ENCODE measurements around the gene ZFP36L1. TPM values are rescaled to one million over a fixed set of nuclear protein-coding genes. Genes with fewer than 3 reads are reported as not detected.

Gene ZFP36L1
- total RNA-seq, 4 donors from 2014 or later = 170 to 564 (median 315) TPM

DNA sequence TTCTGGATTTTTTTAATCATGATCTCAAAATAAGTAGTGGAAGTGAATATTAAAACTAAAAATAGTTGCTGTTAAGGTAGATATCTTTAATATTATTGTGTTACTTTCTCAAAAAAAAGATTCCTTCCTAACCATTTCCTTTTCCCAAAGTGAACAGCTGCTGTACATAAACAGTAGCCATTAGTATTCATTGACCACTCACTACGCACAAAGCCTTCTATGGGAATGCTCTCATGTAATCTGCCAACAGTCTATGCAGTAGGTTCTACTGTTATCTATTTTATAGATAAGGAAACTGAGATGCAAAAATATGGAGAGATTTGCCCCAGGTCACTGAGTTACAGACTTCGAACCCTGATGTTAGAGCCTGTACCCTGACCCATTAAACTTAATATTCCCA lies 32.1 kb downstream of the ZFP36L1 start:
- peaks cover 21 to 22% of the 10 kb centered on the region in 2 donors for H3K4me1 ChIP-seq
- no peaks in the 10 kb centered on the region for H3K36me3 ChIP-seq
- DNase-seq = no peak
- no peaks in the 10 kb centered on the region for H3K9me3 ChIP-seq
- no peak overlapping the region for H3K4me3 ChIP-seq
- peak overlapping the region in 1 of 2 donors; percentile 87 for H3K27ac ChIP-seq
- no peaks in the 10 kb centered on the region for H3K27me3 ChIP-seq
- intact Hi-C loops (cut with DNase I; ENCODE audit: low total_unique reads) = no loop called here
- no peak for TF ChIP-seq POLR2A (IDR thresholded peaks at IDR 0.05)
- TF ChIP-seq CTCF (IDR thresholded peaks at IDR 0.05) = no peak

- Histone ChIP-seq H3K4me3 (no peak overlapping the region), H3K27me3 (no peaks in the 10 kb centered on the region), H3K36me3 (no peaks in the 10 kb centered on the region), H3K9me3 (no peaks in the 10 kb centered on the region), H3K27ac (peak overlapping the region in 1 of 2 donors; percentile 29), H3K4me1 (peaks cover 21 to 22% of the 10 kb centered on the region in 2 donors)
- DNase-seq = no peak
- intact Hi-C loops (cut with DNase I; ENCODE audit: low total_unique reads) = no loop called here
- TF ChIP-seq CTCF (IDR thresholded peaks at IDR 0.05) (no peak), POLR2A (IDR thresholded peaks at IDR 0.05) (no peak)
Measured at GRCh38 chr14:68759937-68760336, 32.9 kb downstream of the ZFP36L1 start.

GRCh38 chr14:68759017-68759560 lies 33.8 kb downstream of the ZFP36L1 start:
- Histone ChIP-seq H3K4me1 (peaks cover 18 to 21% of the 10 kb centered on the region in 2 donors), H3K4me3 (no peak overlapping the region), H3K27ac (no peak overlapping the region), H3K9me3 (no peaks in the 10 kb centered on the region), H3K27me3 (no peaks in the 10 kb centered on the region), H3K36me3 (no peaks in the 10 kb centered on the region)
- TF ChIP-seq POLR2A (IDR thresholded peaks at IDR 0.05) (no peak), CTCF (IDR thresholded peaks at IDR 0.05) (no peak)
- intact Hi-C loops (cut with DNase I; ENCODE audit: low total_unique reads) = no loop called here
- no peak for DNase-seq

DNA sequence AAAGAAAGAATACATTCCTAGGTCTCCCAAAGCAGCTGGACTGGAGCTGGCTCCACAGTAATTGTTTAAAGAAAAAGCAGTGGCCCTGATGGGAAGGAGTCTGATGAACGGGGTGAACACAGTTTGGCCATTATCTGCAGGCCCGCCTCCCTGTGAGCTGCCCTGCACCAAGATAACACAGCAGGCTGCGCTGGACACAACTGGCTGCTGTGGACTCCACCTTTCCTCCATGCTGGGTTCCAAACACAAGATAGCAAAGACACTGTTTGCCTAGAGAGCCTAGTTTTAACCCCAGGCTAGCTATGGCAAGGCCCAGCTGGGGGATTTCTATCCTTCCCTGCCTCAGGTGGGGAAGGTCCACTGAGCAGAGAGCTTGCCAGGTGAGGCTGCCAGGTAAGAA lies 34.6 kb downstream of the ZFP36L1 start:
- Histone ChIP-seq H3K4me1 (peaks cover 19 to 21% of the 10 kb centered on the region in 2 donors), H3K27me3 (no peaks in the 10 kb centered on the region), H3K27ac (no peak overlapping the region), H3K9me3 (no peaks in the 10 kb centered on the region), H3K4me3 (no peak overlapping the region), H3K36me3 (no peaks in the 10 kb centered on the region)
- DNase-seq = no peak
- intact Hi-C loops (cut with DNase I; ENCODE audit: low total_unique reads) = no loop called here
- TF ChIP-seq CTCF (IDR thresholded peaks at IDR 0.05) (no peak), POLR2A (IDR thresholded peaks at IDR 0.05) (no peak)

- no peak for DNase-seq
- TF ChIP-seq POLR2A (IDR thresholded peaks at IDR 0.05) = no peak
- TF ChIP-seq CTCF (IDR thresholded peaks at IDR 0.05) = no peak
- Histone ChIP-seq H3K27me3 (no peaks in the 10 kb centered on the region), H3K4me1 (peaks cover 16 to 17% of the 10 kb centered on the region in 2 donors), H3K36me3 (no peaks in the 10 kb centered on the region), H3K27ac (peak overlapping the region in 1 of 2 donors; percentile 5), H3K4me3 (no peak overlapping the region), H3K9me3 (no peaks in the 10 kb centered on the region)
- intact Hi-C loops (cut with DNase I; ENCODE audit: low total_unique reads) = no loop called here
Measured at GRCh38 chr14:68757618-68758081, 35.2 kb downstream of the ZFP36L1 start.
